HG02610 (cell line): ENCODE data around the gene UNC79.

ENCODE experiments used
- ATAC-seq: cut with Tn5 transposase; IDR thresholded peaks from one replicate; pipeline ENCODE4 v1.9.1; 2021; ENCODE audit warnings: mild to moderate bottlenecking, moderate library complexity; ENCODE audit not compliant: unreplicated experiment

The UNC79 gene

DNA sequence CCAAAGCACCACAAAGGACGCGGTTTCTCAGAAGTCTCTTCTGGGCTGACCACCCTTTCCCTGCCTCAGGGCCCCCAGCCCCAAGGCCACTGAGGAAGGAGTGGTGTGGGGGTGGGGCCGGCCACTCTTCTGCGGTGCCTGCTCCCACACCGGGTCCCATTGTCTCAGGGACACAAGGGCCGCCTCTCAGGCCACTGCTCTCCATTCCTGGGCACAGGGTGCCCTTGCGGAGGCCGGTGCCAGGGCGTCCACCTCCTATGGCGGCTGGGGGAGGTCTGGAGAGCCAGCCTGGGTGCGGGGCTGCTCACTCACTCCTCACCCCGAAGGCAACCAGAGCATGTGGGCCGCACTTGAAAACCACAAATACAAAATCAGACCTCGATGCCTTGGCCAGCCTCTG lies 313.4 kb downstream of the UNC79 start:
- ATAC-seq: no peak

DNA sequence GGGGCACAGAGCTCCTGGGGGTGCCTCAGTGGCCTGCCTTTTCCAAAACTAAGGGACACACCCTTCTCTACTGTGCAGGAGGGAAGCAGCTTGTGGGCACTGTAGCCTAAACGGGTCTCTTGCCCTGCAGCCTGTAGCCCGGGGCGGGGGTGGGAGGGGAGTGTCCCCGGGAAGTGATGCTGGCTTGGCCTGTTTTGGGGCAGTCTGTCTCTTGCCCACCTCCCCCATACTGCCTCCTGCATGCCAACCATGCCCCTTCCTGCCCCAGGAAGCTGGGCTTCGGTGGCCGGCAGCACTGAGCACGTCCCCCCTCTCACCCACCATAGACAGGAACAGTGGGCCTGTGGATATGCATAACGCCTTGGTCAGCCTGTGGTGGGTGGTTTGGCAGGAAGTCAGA lies 314.1 kb downstream of the UNC79 start:
- ATAC-seq: no peak

DNA sequence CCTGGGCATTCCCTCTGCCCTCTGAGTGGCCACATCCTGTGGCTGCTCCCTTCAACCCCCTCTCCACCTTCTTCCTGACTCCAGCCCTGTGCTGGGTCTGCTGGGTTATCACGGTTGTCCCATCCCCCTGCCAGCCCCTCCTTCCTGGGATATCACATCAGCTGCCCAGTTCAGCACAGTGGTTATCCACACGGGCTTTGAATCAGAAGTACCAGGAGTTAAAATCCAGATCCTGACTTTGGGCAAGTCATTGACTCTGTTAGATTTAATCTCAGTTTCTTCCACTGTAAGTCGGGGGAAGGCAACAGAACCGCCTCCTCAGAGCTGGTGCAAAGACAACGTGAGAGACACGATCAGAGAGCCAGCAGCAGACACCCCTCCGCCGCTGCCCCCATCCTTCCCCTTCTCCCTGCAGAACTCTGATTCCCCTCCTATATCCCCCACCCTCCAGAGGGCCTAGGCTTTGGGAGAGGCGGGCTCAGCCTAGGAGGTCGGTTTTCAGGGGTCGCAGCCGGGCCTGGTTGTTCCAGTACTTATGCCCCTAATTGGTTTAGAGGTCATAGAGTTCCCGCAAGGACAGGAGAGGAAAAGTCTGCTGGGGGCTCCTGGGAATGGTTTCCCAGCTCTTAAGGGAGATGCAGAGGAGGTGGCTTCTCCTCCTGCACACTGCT lies 315.0 kb downstream of the UNC79 start:
- ATAC-seq: no peak

DNA sequence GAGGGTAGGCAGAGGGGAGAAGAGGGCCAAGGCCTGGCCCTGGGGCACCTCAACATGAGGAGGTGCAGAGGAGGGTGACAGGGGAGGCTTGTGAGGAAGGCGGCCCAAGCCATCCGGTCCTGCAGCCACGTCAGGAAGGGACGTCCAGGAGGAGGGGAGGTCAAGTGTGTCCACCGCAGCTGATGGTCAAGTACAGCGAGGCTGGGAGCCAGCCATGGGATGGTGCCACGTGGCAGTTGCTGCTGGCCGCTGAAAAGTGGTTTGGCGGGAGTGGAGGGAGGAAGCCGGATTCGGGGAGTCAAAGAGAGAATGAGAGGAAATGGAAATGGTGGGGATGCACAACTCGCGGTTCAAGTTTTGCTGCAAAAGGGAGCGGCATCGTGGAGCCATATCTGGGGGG lies 316.4 kb downstream of the UNC79 start:
- ATAC-seq: no peak

DNA sequence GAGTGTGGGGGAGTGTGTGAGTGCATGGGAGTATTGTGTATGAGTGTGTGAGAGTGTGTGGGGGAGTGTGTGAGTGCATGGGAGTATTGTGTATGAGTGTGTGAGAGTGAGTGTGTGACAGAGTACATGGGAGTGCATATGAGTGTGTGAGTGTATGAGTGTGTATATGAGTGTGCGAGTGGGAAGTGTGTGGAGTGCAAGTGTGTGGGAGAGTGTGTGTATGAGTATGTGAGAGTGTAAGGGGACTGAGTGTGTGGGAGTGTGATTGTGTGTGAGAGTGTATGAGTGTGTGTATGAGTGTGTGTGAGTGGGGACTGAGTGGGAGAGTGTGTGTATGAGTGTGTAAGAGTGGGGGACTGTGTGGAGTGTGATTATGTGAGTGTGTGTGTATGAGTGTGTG lies 316.8 kb downstream of the UNC79 start:
- ATAC-seq: no peak

DNA sequence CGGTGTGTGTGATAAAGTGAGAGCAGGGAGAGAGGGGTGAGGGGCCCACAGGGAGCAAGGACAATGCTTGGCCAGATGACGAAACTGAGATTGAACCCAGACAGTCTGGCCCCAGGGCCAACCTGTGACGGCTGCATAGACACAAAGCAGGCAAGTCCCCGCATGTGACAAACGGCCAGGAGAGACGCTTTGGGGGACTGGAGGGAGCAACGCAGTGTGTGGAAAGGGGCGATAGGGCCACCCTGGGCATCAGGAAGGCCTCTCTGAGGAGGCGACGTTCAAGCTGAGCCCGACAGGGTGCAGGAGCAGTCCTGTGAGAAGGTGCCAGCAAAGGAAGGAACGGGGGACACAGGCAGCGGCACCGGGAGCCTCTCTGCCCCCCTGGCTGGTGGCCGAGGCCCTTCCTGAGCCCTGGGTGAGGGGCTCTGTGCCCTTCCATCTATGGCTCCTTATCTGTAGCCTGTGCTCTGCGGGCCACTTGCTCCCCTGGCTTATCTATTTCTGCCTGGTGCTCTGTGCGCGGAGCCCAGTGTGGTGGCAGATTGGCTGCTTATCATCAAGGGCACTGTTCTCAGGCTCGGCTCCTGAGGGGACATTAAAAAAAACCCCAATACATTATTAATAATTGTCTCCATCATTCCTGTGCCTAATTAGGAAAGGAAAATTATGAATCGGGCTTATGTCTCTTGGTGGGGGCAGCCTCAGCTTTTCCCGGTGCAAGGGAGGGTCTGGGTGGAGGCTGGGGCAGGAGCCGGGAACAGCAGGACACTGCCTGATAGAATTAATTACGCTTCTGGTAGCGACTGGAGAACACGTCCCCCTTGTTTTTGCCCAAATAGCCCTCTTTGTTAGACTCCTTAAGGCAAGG lies 317.7 kb downstream of the UNC79 start:
- no peak for ATAC-seq

DNA sequence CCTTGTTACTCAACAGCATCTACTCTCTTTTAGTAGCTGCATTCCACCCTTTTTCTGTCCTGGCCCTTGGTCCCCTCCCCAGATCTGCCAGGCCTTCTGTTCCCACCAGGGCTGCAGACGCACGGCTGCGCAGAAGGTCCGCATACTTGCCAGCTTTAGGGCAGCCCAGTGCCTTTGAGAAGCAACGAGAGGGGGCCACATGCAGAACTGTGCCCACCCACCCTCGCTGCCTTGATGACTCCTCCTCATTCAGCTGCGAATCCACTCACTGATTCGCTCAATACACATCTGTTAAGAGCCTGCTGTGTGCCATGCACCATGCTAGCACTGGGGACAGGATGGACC lies 318.3 kb downstream of the UNC79 start:
- no peak for ATAC-seq

DNA sequence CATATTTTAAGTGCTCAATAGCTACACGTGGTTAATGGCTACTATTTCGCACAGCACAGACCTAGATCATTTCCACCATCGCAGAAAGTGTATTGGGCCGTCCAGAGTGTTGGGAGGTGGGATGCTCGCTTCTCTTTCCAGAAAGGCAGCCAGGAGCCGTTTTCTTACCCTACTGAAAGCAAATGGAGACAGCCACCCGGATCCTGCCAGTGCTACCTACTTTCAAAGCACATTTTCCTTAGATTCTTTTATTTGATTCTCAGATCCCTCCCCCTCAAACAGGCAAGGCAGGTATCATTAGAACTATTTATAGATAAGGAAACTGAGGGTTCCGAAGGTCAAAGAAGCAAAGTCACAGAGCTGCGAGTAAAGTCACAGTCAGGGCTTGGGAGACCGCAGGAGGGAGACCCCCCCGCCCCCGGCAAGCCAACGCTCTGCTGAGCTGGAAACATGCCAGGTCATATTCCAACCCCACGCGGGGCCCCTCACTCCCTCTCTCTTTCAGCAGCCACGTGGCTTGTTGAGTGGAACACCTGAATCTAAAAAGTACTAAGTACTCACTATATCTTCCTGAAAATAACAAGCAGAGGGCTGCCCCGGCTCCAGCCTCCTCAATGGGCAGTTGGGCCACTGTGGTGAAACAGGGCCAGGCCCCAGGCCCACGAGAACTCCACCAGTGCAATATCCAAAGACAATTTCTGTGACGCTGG lies 321.4 kb downstream of the UNC79 start:
- ATAC-seq: no peak

DNA sequence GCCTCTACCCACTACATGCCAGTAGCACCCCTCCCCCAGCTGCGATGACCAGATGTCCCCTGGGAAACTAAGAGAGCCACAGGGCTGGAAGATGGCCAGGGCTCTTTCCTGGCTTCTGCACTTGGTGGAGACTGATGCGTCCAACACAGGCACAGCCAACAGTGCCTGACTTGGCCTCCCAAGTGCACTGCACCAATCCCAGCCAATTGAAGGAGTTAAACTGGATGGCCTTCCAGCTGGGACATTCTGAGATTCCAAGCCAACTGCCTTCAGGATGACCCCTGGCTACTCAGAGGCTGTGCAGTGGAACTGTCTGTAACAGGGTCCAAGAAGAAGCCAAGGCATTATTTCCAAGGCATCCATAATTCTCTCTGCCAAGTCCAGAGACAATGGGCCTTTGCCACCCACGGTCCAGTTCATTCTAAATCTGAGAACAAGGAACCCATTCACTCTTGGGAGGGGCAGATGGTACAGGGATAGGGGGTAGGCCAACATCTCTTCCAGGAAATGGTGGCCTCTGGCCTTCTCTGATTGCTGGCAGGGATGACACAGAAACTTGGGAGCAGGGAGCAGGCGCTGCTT lies 322.3 kb downstream of the UNC79 start:
- no peak for ATAC-seq

DNA sequence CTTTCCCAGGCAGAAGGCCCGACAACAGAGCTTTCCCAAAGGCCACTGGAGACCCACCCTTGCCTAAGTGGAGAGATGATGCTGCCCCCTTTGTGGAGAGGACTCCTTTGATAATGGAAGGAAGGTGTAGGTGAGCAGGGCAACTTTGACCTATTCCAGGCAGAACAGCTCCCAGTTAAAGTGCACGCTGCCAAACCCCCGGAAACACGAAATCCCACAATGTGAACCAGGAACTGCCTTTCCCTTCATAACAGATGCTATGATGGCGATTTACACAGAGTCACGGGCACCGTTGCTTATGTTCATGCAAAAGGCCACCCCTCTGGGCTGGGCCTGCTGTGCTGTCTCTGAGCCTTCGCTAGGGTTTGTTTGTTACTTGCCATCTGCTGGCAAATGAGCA lies 322.9 kb downstream of the UNC79 start:
- ATAC-seq: no peak

DNA sequence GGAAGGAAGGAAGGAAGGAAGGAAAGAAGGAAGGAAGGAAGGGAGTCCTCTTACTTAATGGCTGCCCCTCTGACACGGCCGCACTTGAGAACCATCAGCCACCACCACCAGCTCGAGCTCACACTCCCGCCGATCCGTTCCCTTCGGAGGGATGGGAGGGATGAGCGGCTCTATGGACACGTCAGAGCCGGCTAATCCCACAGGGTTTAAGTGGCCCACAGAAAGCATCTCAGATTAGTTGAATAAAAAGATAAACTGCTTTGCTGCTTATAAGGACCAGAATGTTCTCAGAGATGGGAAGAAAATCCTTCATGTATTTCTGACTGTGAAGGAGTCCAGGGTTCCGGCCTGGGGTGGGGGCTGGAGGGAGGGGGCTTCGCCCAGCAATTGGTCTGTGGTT lies 326.5 kb downstream of the UNC79 start:
- no peak for ATAC-seq
